Measurements from ENCODE around the gene CPEB2.

- TF ChIP-seq CTCF (IDR thresholded peaks at IDR 0.05; ENCODE audit: insufficient read depth, low read length, poor library complexity, severe bottlenecking) (no peak), EZH2phosphoT487 (conservative IDR thresholded peaks at IDR 0.05; ENCODE audit: low read length) (no peak)
Measured at GRCh38 chr4:14967982-14968381, 34.3 kb upstream of the CPEB2 start.

All from SU-DHL-6 (cell line).